HUES64 (cell line): Measurements from ENCODE around the gene ERFL.

Experiments used
- H3K27ac ChIP-seq: 2 replicates; pipeline ENCODE4 v1.7.0; 2013; ENCODE audit warnings: low read depth, low read length, inconsistent platforms
- H3K27me3 ChIP-seq: 2 replicates; pipeline ENCODE4 v1.6.1; 2013; ENCODE audit warnings: mild to moderate bottlenecking, low read length; ENCODE audit not compliant: insufficient read depth
- H3K36me3 ChIP-seq: 2 replicates; pipeline ENCODE4 v1.6.1; 2013; ENCODE audit warnings: mild to moderate bottlenecking, low read length; ENCODE audit not compliant: insufficient read depth
- H3K4me1 ChIP-seq: 2 replicates; pipeline ENCODE4 v1.6.1; 2013; ENCODE audit warnings: mild to moderate bottlenecking, low read length, moderate library complexity; ENCODE audit not compliant: insufficient read depth
- H3K4me3 ChIP-seq: 2 replicates; pipeline ENCODE4 v1.5.1; 2013; ENCODE audit warnings: mild to moderate bottlenecking, low read length, moderate library complexity
- H3K9ac ChIP-seq: 2 replicates; pipeline ENCODE4 v1.6.1; 2013; ENCODE audit warnings: mild to moderate bottlenecking, low read depth, low read length
- H3K9me3 ChIP-seq: 2 replicates; pipeline ENCODE4 v1.6.1; 2013; ENCODE audit warnings: low read depth, low read length; ENCODE audit not compliant: insufficient read depth
- WGBS: fragments of 150-250, 120-280 bp; methylation state at CpG from one replicate; pipeline ENCODE4 v1.1.7; 2013; ENCODE audit warnings: missing lambda C conversion rate; 5-methylcytosine and 5-hydroxymethylcytosine counted together

Gene ERFL

GRCh38 chr19:41925208-41926003 is 2.8 kb downstream of the ERFL start:
- Histone ChIP-seq H3K36me3 (no peaks in the 10 kb centered on the region), H3K27ac (no peak overlapping the region), H3K4me1 (peaks cover 4% of the 10 kb centered on the region; the same call in 1 of the 2 replicates), H3K9me3 (no peaks in the 10 kb centered on the region), H3K27me3 (peaks cover 97% of the 10 kb centered on the region), H3K4me3 (no peak overlapping the region), H3K9ac (no peak overlapping the region)
- WGBS: 53% methylated on average over 7 of the region's 7 CpGs

- 49% methylated on average over 12 of the region's 13 CpGs for WGBS
- peaks cover 97% of the 10 kb centered on the region for H3K27me3 ChIP-seq
- H3K4me1 ChIP-seq: peaks cover 4% of the 10 kb centered on the region; the same call in 1 of the 2 replicates
- H3K4me3 ChIP-seq: no peak overlapping the region
- no peaks in the 10 kb centered on the region for H3K9me3 ChIP-seq
- H3K9ac ChIP-seq: no peak overlapping the region
- H3K36me3 ChIP-seq: no peaks in the 10 kb centered on the region
- H3K27ac ChIP-seq: no peak overlapping the region
Observed at GRCh38 chr19:41924151-41925145, 3.8 kb downstream of the ERFL start.

DNA sequence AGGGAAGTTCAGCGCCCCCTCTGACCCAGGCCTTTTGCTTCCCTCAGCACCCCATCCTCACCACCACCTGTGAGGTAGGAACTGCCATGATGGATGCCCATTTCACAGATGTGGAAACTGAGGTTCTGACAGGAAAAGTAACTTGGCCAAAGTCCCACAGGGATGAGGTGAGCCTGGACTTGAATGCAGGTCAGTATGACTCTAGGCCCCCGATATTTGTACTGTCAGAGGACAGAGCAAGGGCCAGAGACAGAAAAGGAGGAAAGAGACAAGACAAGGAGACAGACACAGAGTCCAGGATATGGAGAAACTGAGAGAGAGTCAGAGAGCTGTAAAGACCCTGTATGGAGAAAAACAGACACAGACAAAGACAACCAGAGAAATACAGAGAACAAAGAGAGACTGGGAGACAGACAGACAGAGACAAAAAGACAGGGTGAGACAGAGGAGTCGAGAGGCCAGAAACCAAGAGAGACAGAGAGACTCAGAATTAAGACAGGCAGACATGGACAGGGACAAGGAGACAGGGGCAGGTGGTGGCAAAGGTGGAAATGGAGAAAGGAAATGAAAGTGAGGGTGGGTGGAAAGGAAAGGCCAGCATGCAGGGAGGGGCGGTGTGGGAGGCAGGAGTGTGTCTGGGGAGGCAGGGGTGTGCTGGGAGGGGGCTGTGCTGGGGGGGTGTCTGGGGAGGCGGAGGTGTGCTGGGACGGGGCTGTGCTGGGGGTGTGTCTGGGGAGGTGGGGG is 5.0 kb downstream of the ERFL start:
- H3K27ac ChIP-seq: no peak overlapping the region
- H3K4me1 ChIP-seq: peaks cover 4% of the 10 kb centered on the region; the same call in 1 of the 2 replicates
- H3K4me3 ChIP-seq: no peak overlapping the region
- peaks cover 97% of the 10 kb centered on the region for H3K27me3 ChIP-seq
- WGBS: 45% methylated on average over 5 of the region's 6 CpGs
- no peak overlapping the region for H3K9ac ChIP-seq
- no peaks in the 10 kb centered on the region for H3K9me3 ChIP-seq
- H3K36me3 ChIP-seq: no peaks in the 10 kb centered on the region

DNA sequence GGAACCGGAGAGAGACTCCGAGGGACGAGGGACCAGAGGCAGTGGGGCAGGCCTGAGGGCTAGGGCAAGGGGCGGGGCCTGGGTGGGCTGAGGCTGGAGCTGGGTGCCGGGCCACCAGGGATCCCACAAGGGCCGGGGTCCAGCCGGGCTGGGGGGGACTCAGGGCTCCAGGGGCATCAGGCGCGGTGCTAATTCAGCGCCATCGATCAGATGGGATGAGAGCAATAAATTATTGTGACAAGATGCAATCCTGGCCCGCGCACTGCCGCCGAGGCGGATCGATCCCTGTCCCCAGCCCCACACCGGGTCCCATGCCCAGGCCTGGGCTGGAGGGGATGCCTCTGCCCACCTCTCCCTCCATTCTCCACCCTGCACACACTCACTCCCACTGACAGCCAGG is 5.7 kb downstream of the ERFL start:
- Histone ChIP-seq H3K27me3 (peaks cover 97% of the 10 kb centered on the region), H3K4me3 (no peak overlapping the region), H3K36me3 (no peaks in the 10 kb centered on the region), H3K9me3 (no peaks in the 10 kb centered on the region), H3K4me1 (peaks cover 4% of the 10 kb centered on the region; the same call in 1 of the 2 replicates), H3K27ac (no peak overlapping the region), H3K9ac (no peak overlapping the region)
- 31% methylated on average over 18 of the region's 18 CpGs for WGBS

DNA sequence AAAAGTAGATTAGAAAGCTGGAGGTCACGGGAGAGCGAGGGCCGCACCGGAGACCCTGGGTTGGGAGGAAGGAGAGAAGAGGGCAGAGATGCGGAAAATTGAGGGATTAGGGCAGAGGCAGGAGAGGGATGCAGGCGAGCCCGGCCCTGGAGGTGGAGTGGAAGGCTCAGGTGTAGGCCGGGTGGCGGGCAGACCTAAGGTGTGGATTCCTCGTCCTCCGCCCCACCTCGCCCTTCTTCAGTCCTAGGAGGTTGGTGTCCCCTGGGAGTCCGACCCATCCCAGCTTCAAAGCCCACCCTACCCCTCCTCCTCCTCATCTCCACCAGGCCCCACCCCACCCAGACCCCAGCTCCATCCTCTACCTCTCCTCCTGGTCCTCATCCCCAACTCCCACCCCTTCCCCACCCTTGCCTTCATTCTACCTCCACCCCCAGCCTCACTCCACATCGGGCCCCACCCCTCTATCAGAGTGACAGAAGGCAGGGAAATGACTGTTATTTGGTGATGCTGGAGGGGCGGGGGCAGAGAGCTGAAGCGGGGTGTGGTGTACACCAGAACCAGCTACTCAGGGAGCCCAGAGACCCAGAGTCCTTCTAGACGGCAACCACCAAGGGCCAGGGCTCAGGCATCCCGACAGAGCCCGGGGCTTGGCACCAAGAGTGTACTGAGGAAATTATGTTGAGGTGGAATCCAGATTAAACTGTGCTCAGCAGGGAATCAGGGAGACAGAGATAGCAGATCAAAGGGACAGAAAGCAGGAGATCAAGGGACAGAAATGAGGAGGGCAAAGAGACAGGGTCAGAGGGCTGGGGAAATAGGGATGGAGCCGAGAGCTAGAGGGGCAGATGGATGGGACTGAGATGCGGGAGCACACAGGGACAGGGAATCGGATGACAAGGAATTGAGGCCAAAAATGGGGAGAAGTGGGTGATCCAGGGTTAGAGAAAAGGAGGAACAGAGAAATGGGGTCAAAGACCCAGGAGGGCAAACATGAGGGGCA is 6.4 kb downstream of the ERFL start:
- Histone ChIP-seq H3K36me3 (no peaks in the 10 kb centered on the region), H3K27me3 (peaks cover 97% of the 10 kb centered on the region), H3K9ac (no peak overlapping the region), H3K27ac (no peak overlapping the region), H3K4me3 (no peak overlapping the region), H3K9me3 (no peaks in the 10 kb centered on the region), H3K4me1 (0 out of 2 replicates have a peak, but pooled peaks cover 4% of the 10 kb centered on the region)
- WGBS: 21% methylated on average over 21 of the region's 22 CpGs

GRCh38 chr19:41920882-41921576 is 7.2 kb downstream of the ERFL start:
- Histone ChIP-seq H3K27ac (no peak overlapping the region), H3K4me1 (0 out of 2 replicates have a peak, but pooled peaks cover 4% of the 10 kb centered on the region), H3K27me3 (peaks cover 97% of the 10 kb centered on the region), H3K4me3 (no peak overlapping the region), H3K36me3 (no peaks in the 10 kb centered on the region), H3K9me3 (no peaks in the 10 kb centered on the region), H3K9ac (no peak overlapping the region)
- 28% methylated on average over 26 of the region's 26 CpGs for WGBS

GRCh38 chr19:41919948-41920712 is 8.1 kb downstream of the ERFL start:
- Histone ChIP-seq H3K27me3 (peaks cover 97% of the 10 kb centered on the region), H3K4me3 (no peak overlapping the region), H3K9me3 (no peaks in the 10 kb centered on the region), H3K36me3 (no peaks in the 10 kb centered on the region), H3K9ac (no peak overlapping the region), H3K4me1 (0 out of 2 replicates have a peak, but pooled peaks cover 4% of the 10 kb centered on the region), H3K27ac (no peak overlapping the region)
- WGBS: 93% methylated on average over 33 of the region's 33 CpGs

GRCh38 chr19:41918653-41919244 is 9.5 kb downstream of the ERFL start:
- no peak overlapping the region for H3K27ac ChIP-seq
- H3K9me3 ChIP-seq: no peaks in the 10 kb centered on the region
- H3K4me1 ChIP-seq: 0 out of 2 replicates have a peak, but pooled peaks cover 4% of the 10 kb centered on the region
- peaks cover 98% of the 10 kb centered on the region for H3K27me3 ChIP-seq
- no peaks in the 10 kb centered on the region for H3K36me3 ChIP-seq
- WGBS: 86% methylated on average over 5 of the region's 5 CpGs
- no peak overlapping the region for H3K4me3 ChIP-seq
- no peak overlapping the region for H3K9ac ChIP-seq

DNA sequence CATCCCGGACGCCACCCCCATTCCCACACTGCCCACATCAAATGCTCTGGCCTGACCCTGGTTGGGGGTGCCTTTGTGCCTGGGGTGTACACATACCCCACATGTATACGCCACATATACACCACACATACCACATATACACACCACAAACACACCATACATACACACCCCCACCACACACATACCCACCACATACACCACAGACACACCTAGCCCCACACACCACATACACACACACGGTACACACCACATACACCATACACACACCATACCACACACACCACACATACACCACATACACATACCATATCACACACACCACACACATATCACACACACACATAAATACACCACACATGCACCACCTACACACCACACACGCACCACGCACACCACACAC is 10.2 kb downstream of the ERFL start:
- no peaks in the 10 kb centered on the region for H3K36me3 ChIP-seq
- peaks cover 100% of the 10 kb centered on the region for H3K27me3 ChIP-seq
- no peak overlapping the region for H3K27ac ChIP-seq
- whole genome bisulfite sequencing: 94% methylated on average over 6 of the region's 6 CpGs
- H3K4me3 ChIP-seq: no peak overlapping the region
- no peaks in the 10 kb centered on the region for H3K9me3 ChIP-seq
- 0 out of 2 replicates have a peak, but pooled peaks cover 4% of the 10 kb centered on the region for H3K4me1 ChIP-seq
- no peak overlapping the region for H3K9ac ChIP-seq
